Subcutaneous adipose tissue (tissue), 4 donors: ENCODE measurements around the gene CHRNB2. TPM values are rescaled to one million over a fixed set of nuclear protein-coding genes. Genes with fewer than 3 reads are reported as not detected.

ENCODE experiments used
- CTCF ChIP-seq: fragments of 450-650 bp; IDR thresholded peaks from one replicate; pipeline ENCODE4 v1.5.1; 2016; ENCODE audit warnings: low read depth, mild to moderate bottlenecking, control low read depth, antibody characterized with exemption, moderate library complexity
- total RNA-seq, 4 donors: library from RNA; depleted of rRNA; stranded (reverse); fragments of >200 nt; gene quantifications; one replicate each; pipeline ENCODE4 v1.1.0, GENCODE V29; 2016

The CHRNB2 gene
- total RNA-seq, 4 donors from 2014 or later = not detected

- no peak for TF ChIP-seq CTCF
Measured at GRCh38 chr1:154607609-154608396, 40.2 kb downstream of the CHRNB2 start, which contains the start of gene ADAR. Gene ADAR, minus strand, starts transcription at chr1:154608186. Its CDS starts 180 bp downstream, at chr1:154608006.

DNA sequence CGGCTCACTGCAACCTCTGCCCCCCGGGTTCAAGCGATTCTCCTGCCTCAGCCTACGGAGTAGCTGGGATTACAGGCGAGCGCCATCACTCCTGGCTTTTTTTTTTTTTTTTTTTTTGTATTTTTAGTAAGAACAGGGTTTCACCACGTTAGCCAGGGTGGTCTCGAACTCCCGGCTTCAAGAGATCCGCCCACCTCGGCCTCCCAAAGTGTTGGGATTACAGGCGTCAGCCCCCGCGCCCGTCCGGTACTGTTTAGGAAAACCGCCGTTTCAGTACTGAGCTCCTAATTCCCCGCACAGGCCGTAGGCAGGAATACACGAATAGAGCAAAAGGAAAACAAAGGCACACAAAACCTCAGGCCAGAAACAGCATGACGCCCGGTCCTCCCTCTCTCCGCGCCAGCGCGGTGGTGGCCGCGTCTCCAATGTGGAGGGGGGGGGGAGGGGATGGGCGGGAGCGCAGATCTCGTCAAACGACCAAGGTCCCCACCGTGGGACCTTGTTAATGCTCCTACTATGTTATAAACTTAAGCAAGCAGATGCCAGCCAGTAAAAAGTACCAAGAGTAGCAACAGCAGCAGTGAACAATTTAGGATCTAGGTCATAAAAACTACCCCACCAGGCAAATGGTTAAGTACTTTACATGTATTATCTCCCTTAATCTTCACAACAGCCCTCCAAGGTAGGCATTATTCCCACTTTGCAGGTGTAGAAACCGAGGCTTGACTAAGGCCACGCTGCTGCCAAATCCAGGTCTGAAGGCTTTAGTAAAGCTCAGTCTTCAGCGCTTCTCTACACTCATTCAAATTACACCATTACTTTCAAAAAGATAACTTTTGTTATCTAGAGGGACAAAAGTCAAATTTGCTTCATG, 41.1 kb downstream of the CHRNB2 start:
- TF ChIP-seq CTCF = no peak

GRCh38 chr1:154609398-154610380, 42.1 kb downstream of the CHRNB2 start:
- TF ChIP-seq CTCF = no peak

- TF ChIP-seq CTCF = no peak
Measured at GRCh38 chr1:154611150-154611862, 43.7 kb downstream of the CHRNB2 start.

DNA sequence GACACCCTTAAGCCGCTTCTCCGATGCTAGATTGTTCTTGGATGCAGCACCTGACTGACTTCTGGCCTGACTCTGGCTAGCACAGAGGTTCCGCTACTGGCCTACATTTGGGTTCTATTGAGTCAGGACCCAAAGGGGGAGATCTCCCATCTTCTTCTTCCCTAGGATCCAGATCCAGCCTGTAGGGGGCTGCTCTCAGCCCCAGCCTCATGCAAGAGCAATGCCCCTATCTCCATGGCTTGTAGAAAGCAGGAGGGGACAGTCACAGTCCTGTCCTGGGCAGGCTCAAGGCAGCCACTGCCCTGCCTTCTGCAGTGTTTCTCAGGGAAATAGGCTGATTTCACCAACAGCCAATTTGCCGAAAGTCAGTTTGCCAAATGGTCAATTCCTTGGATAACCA, 46.7 kb downstream of the CHRNB2 start:
- TF ChIP-seq CTCF = no peak

- TF ChIP-seq CTCF = no peak
Measured at GRCh38 chr1:154614901-154615300, 47.3 kb downstream of the CHRNB2 start.
